Right lobe of liver (tissue), 6 donors: ENCODE data around the gene LMTK2. TPM values are rescaled to one million over a fixed set of nuclear protein-coding genes. Genes with fewer than 3 reads are reported as not detected.
A peak's percentile ranks its signal among the peaks of the same experiment; 100 is the strongest.

Experiments used
- ATAC-seq, 4 donors: fragments of 200-7000 bp; cut with Tn5 transposase; one replicate each; pipeline ENCODE4 v1.9.1; 2020; ENCODE audit warnings: mild to moderate bottlenecking in 4 of 4, moderate library complexity in 4 of 4
- DNase-seq, 3 donors: peaks; one replicate each; pipeline ENCODE4 v3.0.0-alpha.2; 2020
- H3K27ac ChIP-seq, 3 donors: fragments of 200-600 bp; one replicate each; pipeline ENCODE4 v1.8.0; 2022
- H3K27me3 ChIP-seq, 2 donors: fragments of 200-600 bp; one replicate each; pipeline ENCODE4 v1.8.0; 2022
- H3K36me3 ChIP-seq, 4 donors: fragments of 200-600 bp; sonication (generic) in 1 of 4; one replicate each; pipeline versions ENCODE4 v1.5.1 to v1.8.0; 2017 to 2022; ENCODE audit warnings: control low read depth in 1 of 4
- H3K4me1 ChIP-seq, 4 donors: fragments of 200-600 bp; sonication (generic) in 1 of 4; one replicate each; pipeline versions ENCODE4 v1.5.1 to v1.8.0; 2017 to 2022; ENCODE audit warnings: control low read depth in 1 of 4
- H3K4me3 ChIP-seq, 3 donors: fragments of 200-600 bp; one replicate each; pipeline ENCODE4 v1.8.0; 2022
- H3K9me3 ChIP-seq, 4 donors: fragments of 200-600 bp; sonication (generic) in 1 of 4; one replicate each; pipeline versions ENCODE4 v1.5.1 to v1.8.0; 2017 to 2022; ENCODE audit warnings: control low read depth in 1 of 4
- POLR2A ChIP-seq: fragments of 450-650 bp; IDR thresholded peaks from one replicate; pipeline ENCODE4 v1.6.1; 2017; ENCODE audit warnings: antibody characterized with exemption, mild to moderate bottlenecking
- WGBS: methylation state at CpG from one replicate; pipeline ENCODE4 v1.1.6; 2018; ENCODE audit warnings: low coverage, low lambda C conversion rate; ENCODE audit not compliant: insufficient coverage; ENCODE audit errors: missing lambda C conversion rate; 5-methylcytosine and 5-hydroxymethylcytosine counted together
- intact Hi-C, 2 donors: fragments of 100-400 bp; cut with DNase I; formaldehyde crosslinking; loops; one replicate each; pipeline versions ENCODE4 v1.11.2 to v1.14.1; 2022
- total RNA-seq, 6 experiments: library from RNA; depleted of rRNA in 2 of 6; stranded (reverse); fragments of >200 nt in 2 of 6; fragmentation: NEBNext Ultra II Directional in 3 of 6; extraction: Animal tissue kit (Norgen Biotek cat#: 25700) in 3 of 6; gene quantifications; one replicate each; pipeline versions ENCODE4 v1.1.0 to v1.2.4, GENCODE V29; 2016 to 2023
- TF ChIP-seq, protein P1 (sequence below), 4 donors: fragments of 200-600 bp in 3 of 4; fragments of 450-650 bp in 1 of 4; IDR thresholded peaks; one replicate each; pipeline versions ENCODE4 v1.5.1 to v1.8.0; 2016 to 2022; ENCODE audit warnings: antibody characterized with exemption in 4 of 4, mild to moderate bottlenecking in 2 of 4
- donor health status: DM: no; HTN: yes; CAD: no.
- donor health status: DM: no; HTN: no; CAD: no.
- donor health status: DM: no; HTN: no; CAD: no.
- donor health status: DM: no; HTN: yes; CAD: no.
- donor health status: DM: no; HTN: yes; CAD: no.

LMTK2 gene
- total RNA-seq, 6 experiments from 2014 or later = 9.4 to 16.7 (median 13.9) TPM

DNA sequence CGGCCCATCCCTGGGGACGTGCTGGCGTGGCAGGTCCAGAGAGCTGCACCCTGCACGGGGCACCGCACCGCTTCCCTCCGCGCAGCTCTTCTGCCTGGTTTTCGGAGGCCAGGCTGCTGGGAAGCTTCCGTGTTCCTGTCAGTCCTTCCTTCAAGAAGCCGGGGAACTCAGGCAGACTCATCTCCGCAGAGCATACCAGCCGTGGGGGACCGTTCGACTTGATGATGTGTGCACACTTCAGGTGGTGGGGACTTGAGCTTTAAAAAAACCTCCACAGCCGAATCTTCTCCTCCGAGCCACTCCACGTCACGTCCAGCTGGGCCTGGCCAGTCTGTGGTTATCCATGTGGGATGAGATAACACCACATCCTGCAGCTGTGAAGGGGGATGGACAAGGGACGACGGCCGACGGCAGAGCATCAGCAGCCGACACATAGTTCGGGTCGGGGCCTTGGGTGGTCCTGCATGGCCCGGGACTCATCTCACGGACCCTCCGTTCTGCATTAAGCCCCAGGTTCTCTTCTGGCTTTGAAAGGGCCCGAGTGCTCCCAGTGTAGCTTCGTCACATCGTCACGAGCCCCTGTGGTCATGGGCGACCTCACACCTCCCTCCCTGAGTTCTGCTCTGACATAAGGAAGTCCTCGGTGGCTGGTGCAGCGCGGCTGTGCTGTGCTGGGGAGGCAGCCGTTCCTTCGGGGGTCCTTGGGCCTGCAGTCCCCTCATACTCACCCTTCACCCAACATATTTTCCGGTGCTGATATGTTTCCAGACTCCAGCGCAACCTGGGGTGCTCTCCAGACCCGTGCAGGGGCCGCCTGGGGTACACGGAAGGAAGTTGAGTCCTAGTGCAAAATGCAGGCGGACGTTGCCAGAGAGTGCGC is 100.0 kb downstream of the LMTK2 start:
- Histone ChIP-seq H3K4me3 (no peak overlapping the region), H3K4me1 (no peaks in the 10 kb centered on the region), H3K27ac (no peak overlapping the region), H3K9me3 (no peaks in the 10 kb centered on the region), H3K36me3 (peaks cover 0 to 18% (median 9%) of the 10 kb centered on the region in 4 donors), H3K27me3 (no peaks in the 10 kb centered on the region)
- no peak for ATAC-seq
- 92% methylated on average over 4 of the region's 47 CpGs for WGBS
- TF ChIP-seq, protein P1, sequence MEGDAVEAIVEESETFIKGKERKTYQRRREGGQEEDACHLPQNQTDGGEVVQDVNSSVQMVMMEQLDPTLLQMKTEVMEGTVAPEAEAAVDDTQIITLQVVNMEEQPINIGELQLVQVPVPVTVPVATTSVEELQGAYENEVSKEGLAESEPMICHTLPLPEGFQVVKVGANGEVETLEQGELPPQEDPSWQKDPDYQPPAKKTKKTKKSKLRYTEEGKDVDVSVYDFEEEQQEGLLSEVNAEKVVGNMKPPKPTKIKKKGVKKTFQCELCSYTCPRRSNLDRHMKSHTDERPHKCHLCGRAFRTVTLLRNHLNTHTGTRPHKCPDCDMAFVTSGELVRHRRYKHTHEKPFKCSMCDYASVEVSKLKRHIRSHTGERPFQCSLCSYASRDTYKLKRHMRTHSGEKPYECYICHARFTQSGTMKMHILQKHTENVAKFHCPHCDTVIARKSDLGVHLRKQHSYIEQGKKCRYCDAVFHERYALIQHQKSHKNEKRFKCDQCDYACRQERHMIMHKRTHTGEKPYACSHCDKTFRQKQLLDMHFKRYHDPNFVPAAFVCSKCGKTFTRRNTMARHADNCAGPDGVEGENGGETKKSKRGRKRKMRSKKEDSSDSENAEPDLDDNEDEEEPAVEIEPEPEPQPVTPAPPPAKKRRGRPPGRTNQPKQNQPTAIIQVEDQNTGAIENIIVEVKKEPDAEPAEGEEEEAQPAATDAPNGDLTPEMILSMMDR (IDR thresholded peaks at IDR 0.05) = no peak
- no peak for TF ChIP-seq POLR2A
- intact Hi-C loops = no loop called here
- peak in 1 of 3 donors; percentile 42 for DNase-seq

DNA sequence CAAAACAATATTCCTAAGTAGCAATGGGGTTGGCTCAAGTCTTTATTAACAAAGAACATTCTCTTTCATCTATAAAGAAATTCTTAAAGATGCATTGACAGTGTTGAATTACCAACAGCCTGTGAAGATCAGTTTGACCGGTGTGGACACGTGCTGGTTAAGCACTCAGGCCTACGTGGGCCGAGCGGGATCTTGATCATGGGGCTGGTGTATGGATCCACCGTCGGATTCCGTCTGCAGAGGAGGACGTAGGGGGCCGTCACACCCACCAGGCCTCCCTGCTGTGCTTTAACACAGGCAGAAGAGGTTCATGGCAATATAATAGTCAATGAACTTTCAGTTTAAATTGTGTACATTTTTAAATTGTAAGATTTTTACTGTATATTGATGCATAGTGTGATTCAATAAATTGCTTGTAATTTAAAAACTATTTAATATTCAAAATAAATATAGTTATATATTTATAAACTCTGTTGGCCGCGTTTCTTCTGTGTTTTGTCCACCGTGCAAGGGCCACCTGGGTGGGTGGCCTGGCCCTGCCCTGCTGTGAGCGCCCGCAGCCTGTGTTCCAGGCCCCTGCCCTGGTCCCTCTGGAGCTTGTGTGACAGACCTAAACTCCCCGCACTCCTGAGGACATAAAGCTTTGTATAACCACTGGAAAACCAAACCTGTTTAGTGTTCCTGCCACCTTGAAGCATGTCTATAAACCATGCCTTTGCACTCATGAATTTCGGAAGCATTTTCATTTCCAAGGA is 102.7 kb downstream of the LMTK2 start:
- 88% methylated on average over 10 of the region's 17 CpGs for WGBS
- H3K36me3 ChIP-seq = peaks cover 0 to 12% (median 9%) of the 10 kb centered on the region in 4 donors
- ATAC-seq = no peak
- no peaks in the 10 kb centered on the region for H3K27me3 ChIP-seq
- intact Hi-C loops = no loop called here
- TF ChIP-seq POLR2A = no peak
- TF ChIP-seq, protein P1 (IDR thresholded peaks at IDR 0.05) = no peak
- no peaks in the 10 kb centered on the region for H3K9me3 ChIP-seq
- no peak overlapping the region for H3K4me3 ChIP-seq
- peak in 1 of 3 donors; percentile 17 for DNase-seq
- no peaks in the 10 kb centered on the region for H3K4me1 ChIP-seq
- H3K27ac ChIP-seq = no peak overlapping the region

DNA sequence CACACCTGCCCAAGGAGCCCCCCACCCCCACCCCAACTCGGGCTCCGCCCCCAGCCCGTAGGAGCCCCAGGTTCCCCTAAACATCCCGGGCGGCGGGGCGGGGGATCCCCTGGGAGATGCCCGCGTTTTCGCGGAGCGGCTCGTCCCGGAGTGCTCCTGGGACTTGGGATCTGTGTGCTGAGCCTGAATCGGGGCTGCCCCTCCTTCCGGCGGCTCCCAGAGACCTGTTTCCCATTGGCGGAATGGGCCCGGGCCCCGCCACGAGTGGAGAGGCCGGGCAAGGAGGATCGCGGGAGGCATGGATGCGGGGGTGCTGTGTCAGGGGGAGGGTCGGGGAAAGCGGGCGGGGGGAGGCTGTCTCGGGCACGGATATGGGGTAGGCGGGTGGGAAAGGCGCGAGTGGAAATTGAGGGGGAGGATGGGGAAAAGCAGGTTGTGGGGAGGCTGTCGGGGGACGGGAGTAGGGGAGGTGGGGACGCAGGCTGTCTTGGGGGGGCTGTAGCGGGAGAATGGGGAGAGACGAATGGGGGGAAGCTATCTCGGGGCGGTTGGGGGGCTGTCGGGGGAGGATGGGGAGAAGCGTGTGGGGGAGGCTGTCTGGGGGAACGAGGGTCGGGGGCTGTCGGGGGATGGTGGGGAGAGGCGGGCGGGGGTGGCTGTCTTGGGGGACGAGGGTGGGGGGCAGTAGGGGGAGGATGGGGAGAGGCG is 104.0 kb downstream of the LMTK2 start:
- no peaks in the 10 kb centered on the region for H3K27me3 ChIP-seq
- H3K27ac ChIP-seq = no peak overlapping the region
- H3K36me3 ChIP-seq = peaks cover 0 to 11% (median 1%) of the 10 kb centered on the region in 4 donors
- H3K4me3 ChIP-seq = peak overlapping the region in 1 of 3 donors; percentile 48
- DNase-seq (peak in 1 of 3 donors; percentile 49), ATAC-seq (peak in 1 of 4 donors; percentile 25)
- WGBS = 11% methylated on average over 31 of the region's 49 CpGs
- TF ChIP-seq POLR2A = no peak
- TF ChIP-seq, protein P1 (IDR thresholded peaks at IDR 0.05) = no peak
- intact Hi-C loops = no loop called here
- H3K4me1 ChIP-seq = no peaks in the 10 kb centered on the region
- H3K9me3 ChIP-seq = no peaks in the 10 kb centered on the region

DNA sequence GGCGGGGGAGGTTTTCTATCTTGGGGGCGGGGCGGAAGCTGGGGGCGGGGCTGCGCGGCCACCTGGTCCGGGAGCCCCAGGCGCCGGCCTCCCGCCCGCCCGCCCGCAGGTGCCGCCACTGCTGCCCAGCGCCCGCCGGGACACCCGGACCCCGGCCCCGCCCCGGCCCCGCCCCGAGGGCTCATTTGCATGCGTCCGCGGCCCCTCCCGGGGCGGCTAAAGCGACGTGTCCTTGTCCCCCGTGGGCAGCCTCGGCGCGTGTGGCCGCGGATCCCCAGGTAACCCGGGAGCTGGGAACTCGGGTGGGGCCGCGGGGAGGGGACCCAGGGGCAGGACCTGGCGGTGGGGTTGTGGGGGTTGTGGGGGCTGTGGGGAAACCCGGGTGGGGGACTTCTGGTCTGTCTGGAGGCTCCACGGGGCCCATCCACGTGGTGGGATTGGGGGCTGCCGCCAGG is 104.6 kb downstream of the LMTK2 start, which contains the start of gene BHLHA15:
BHLHA15 (plus strand) TSS at position 219 of the 455 bp plus-strand sequence. CDS start 871 bp downstream, outside the sequence.
- TF ChIP-seq, protein P1 (IDR thresholded peaks at IDR 0.05) = no peak
- TF ChIP-seq POLR2A = no peak
- no peaks in the 10 kb centered on the region for H3K9me3 ChIP-seq
- no peaks in the 10 kb centered on the region for H3K4me1 ChIP-seq
- ATAC-seq (peak; percentile 78 to 85 (median 81)), DNase-seq (peak; percentile 73 to 84 (median 76))
- H3K36me3 ChIP-seq = peaks cover 0 to 5% (median 0%) of the 10 kb centered on the region in 4 donors
- no peaks in the 10 kb centered on the region for H3K27me3 ChIP-seq
- intact Hi-C loops = no loop called here
- 0% methylated on average over 1 of the region's 45 CpGs for WGBS
- H3K27ac ChIP-seq = no peak within 1 kb of the TSS
- peak within 1 kb of the TSS; percentile 30 to 51 (median 48) for H3K4me3 ChIP-seq
